B cell (primary cell): ENCODE data around the gene ZBTB6. TPM values are rescaled to one million over a fixed set of nuclear protein-coding genes. Genes with fewer than 3 reads are reported as not detected.

Experiments
- ATAC-seq: fragments of 200-7000 bp; cut with Tn5 transposase; one replicate; pipeline ENCODE4 v1.10.0; 2021; ENCODE audit warnings: low read depth, mild to moderate bottlenecking, moderate number of reproducible peaks, moderate library complexity
- CTCF ChIA-PET: fragments of 350-600 bp; sonication (Branson Sonifier 250); formaldehyde crosslinking; loops from one replicate; lab custom pipeline; 2021; ENCODE audit warnings: antibody characterized with exemption, inconsistent platforms; lab: Charles Lee
- POLR2A ChIA-PET: fragments of 350-600 bp; sonication (Branson Sonifier 250); formaldehyde crosslinking; loops from one replicate; lab custom pipeline; 2021; ENCODE audit warnings: antibody characterized with exemption; lab: Charles Lee
- DNase-seq: peaks from one replicate; pipeline ENCODE4 v3.0.0; 2013
- H2AFZ ChIP-seq: 2 replicates; pipeline ENCODE4 v1.6.1; 2012; ENCODE audit warnings: mild to moderate bottlenecking, low read depth, low read length; ENCODE audit not compliant: insufficient read depth, poor library complexity, severe bottlenecking
- H3K27ac ChIP-seq, 2 donors: 1 replicate in 1 of 2; 2 replicates in 1 of 2; pipeline ENCODE4 v1.5.1; 2012 to 2013; ENCODE audit warnings: low read length in 2 of 2, mild to moderate bottlenecking in 2 of 2, moderate library complexity in 1 of 2
- H3K27me3 ChIP-seq, 4 experiments: fragments of 200-600 bp in 1 of 4; sonication (generic) in 1 of 4; replicated peaks in 1 of 4; 1 replicate in 2 of 4; 2 replicates in 2 of 4; pipeline versions ENCODE4 v1.6.1 to v1.7.0; 2013 to 2016; ENCODE audit warnings: low read length in 3 of 4, mild to moderate bottlenecking in 2 of 4, mixed read lengths in 1 of 4, moderate library complexity in 1 of 4; ENCODE audit not compliant: insufficient read depth in 4 of 4, control insufficient read depth in 3 of 4; ENCODE audit errors: control extremely low read depth in 1 of 4
- H3K36me3 ChIP-seq, 2 experiments: replicated peaks in 1 of 2; 1 replicate in 1 of 2; 2 replicates in 1 of 2; pipeline versions ENCODE4 v1.6.1 to v1.7.1; 2013; ENCODE audit warnings: low read length in 1 of 2; ENCODE audit not compliant: insufficient read depth in 2 of 2, control insufficient read depth in 1 of 2; ENCODE audit errors: control extremely low read depth in 1 of 2, extremely low read depth in 1 of 2
- H3K4me1 ChIP-seq, 2 donors: fragments of 200-600 bp in 1 of 2; sonication (generic) in 1 of 2; 1 replicate in 1 of 2; 2 replicates in 1 of 2; pipeline versions ENCODE4 v1.5.1 to v1.6.1; 2013 to 2017; ENCODE audit warnings: low read length in 2 of 2; ENCODE audit not compliant: control insufficient read depth in 2 of 2, insufficient read depth in 2 of 2
- H3K4me2 ChIP-seq: replicated peaks from 2 replicates; pipeline ENCODE3; 2012; ENCODE audit warnings: mild to moderate bottlenecking, low read depth, low read length; ENCODE audit not compliant: poor library complexity, severe bottlenecking
- H3K4me3 ChIP-seq, 5 experiments: fragments of 200-600 bp in 1 of 5; sonication (generic) in 1 of 5; 1 replicate in 3 of 5; 2 replicates in 2 of 5; pipeline versions ENCODE4 v1.5.1 to v1.7.0; 2011 to 2016; ENCODE audit warnings: low read length in 4 of 5, mild to moderate bottlenecking in 4 of 5, low read depth in 2 of 5, control low read depth in 1 of 5, moderate library complexity in 1 of 5; ENCODE audit not compliant: insufficient read depth in 1 of 5; ENCODE audit errors: control extremely low read depth in 1 of 5, extremely low read depth in 1 of 5
- H3K79me2 ChIP-seq: fragments of 200-600 bp; sonication (generic); one replicate; pipeline ENCODE4 v1.6.0; 2016; ENCODE audit warnings: low read length; ENCODE audit not compliant: control insufficient read depth, insufficient read depth
- H3K9ac ChIP-seq: fragments of 200-600 bp; sonication (generic); 2 replicates; pipeline ENCODE4 v1.6.1; 2017; ENCODE audit warnings: mild to moderate bottlenecking, low read length, moderate library complexity
- H3K9me3 ChIP-seq, 3 donors: one replicate each; pipeline versions ENCODE4 v1.6.1 to v1.7.1; 2013; ENCODE audit warnings: low read length in 2 of 3; ENCODE audit not compliant: control insufficient read depth in 2 of 3, insufficient read depth in 1 of 3; ENCODE audit errors: control extremely low read depth in 1 of 3
- H4K20me1 ChIP-seq: 2 replicates; pipeline ENCODE4 v1.6.0; 2012; ENCODE audit warnings: mild to moderate bottlenecking, low read length; ENCODE audit not compliant: insufficient read depth, control insufficient read depth, poor library complexity, severe bottlenecking
- H3K27ac Mint-ChIP-seq: one replicate; pipeline ENCODE4 v1.8.0; 2021; ENCODE audit warnings: mixed read lengths
- H3K27me3 Mint-ChIP-seq: one replicate; pipeline ENCODE4 v1.8.0; 2021; ENCODE audit warnings: mixed read lengths
- H3K4me1 Mint-ChIP-seq: one replicate; pipeline ENCODE4 v1.8.0; 2021; ENCODE audit warnings: mixed read lengths
- H3K4me3 Mint-ChIP-seq: one replicate; pipeline ENCODE4 v1.8.0; 2021; ENCODE audit warnings: mixed read lengths
- H3K9me3 Mint-ChIP-seq: one replicate; pipeline ENCODE4 v1.8.0; 2022; ENCODE audit warnings: mixed read lengths; ENCODE audit not compliant: insufficient read depth
- EZH2 ChIP-seq: IDR thresholded peaks from 2 replicates; pipeline ENCODE4 v1.6.1; 2012; ENCODE audit warnings: borderline replicate concordance, low read depth, mild to moderate bottlenecking, moderate library complexity, low read length; ENCODE audit not compliant: insufficient read depth, poor library complexity, severe bottlenecking
- WGBS: methylation state at CpG from one replicate; pipeline ENCODE4 v1.1.5; 2013; ENCODE audit warnings: missing lambda C conversion rate; ENCODE audit not compliant: insufficient coverage; 5-methylcytosine and 5-hydroxymethylcytosine counted together
- intact Hi-C: fragments of 100-400 bp; cut with micrococcal nuclease; formaldehyde crosslinking; loops from one replicate; pipeline ENCODE4 v1.10.0; 2022
- polyA plus RNA-seq: library from polyadenylated mRNA; depleted of rRNA; stranded (reverse); fragments of >200 nt; gene quantifications from 2 replicates; pipeline ENCODE4 v1.2.3, GENCODE V29; 2012
- total RNA-seq, 2 donors: library from RNA; stranded (reverse); fragments of 120-200 nt in 1 of 2; gene quantifications; 1 replicate in 1 of 2; 2 replicates in 1 of 2; pipeline versions ENCODE4 v1.2.3 to v1.2.4, GENCODE V29; 2013 to 2022
- TF ChIP-seq, protein P1 (sequence below): fragments of 200-600 bp; IDR thresholded peaks from one replicate; pipeline ENCODE4 v1.8.0; 2022; ENCODE audit warnings: antibody characterized with exemption, mild to moderate bottlenecking

The ZBTB6 gene
- total and polyA plus RNA-seq, 2 donors (not counting 1 experiment from before 2014, with no cell fraction given): 1.3 to 19.9 TPM

GRCh38 chr9:122930541-122931225 is 17.6 kb upstream of the ZBTB6 start:
- no peak for TF ChIP-seq EZH2
- TF ChIP-seq, protein P1, sequence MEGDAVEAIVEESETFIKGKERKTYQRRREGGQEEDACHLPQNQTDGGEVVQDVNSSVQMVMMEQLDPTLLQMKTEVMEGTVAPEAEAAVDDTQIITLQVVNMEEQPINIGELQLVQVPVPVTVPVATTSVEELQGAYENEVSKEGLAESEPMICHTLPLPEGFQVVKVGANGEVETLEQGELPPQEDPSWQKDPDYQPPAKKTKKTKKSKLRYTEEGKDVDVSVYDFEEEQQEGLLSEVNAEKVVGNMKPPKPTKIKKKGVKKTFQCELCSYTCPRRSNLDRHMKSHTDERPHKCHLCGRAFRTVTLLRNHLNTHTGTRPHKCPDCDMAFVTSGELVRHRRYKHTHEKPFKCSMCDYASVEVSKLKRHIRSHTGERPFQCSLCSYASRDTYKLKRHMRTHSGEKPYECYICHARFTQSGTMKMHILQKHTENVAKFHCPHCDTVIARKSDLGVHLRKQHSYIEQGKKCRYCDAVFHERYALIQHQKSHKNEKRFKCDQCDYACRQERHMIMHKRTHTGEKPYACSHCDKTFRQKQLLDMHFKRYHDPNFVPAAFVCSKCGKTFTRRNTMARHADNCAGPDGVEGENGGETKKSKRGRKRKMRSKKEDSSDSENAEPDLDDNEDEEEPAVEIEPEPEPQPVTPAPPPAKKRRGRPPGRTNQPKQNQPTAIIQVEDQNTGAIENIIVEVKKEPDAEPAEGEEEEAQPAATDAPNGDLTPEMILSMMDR: no peak
- Histone ChIP-seq H3K79me2 (peaks cover 47% of the 10 kb centered on the region), H3K4me2 (peak overlapping the region; percentile 85), H3K27ac (peak overlapping the region; percentile 75 to 93), H3K36me3 (peaks cover 0 to 5% of the 10 kb centered on the region in 2 experiments), H4K20me1 (no peaks in the 10 kb centered on the region), H3K27me3 (no peaks in the 10 kb centered on the region), H3K4me1 (peaks cover 19 to 24% of the 10 kb centered on the region in 2 donors), H3K4me3 (peak overlapping the region; percentile 72 to 96 (median 91)), H2AFZ (peak overlapping the region; percentile 91), H3K9me3 (no peaks in the 10 kb centered on the region), H3K9ac (peak overlapping the region; percentile 88)
- DNase-seq (no peak), ATAC-seq (peak; percentile 2)
- CTCF ChIA-PET: interaction anchor here (1.1 to 1.7 kb wide), 5 partner anchors 10 to 61 kb away, joined by 3 to 10 read pairs (median 4); partner anchors contain the start of genes RABGAP1, RC3H2 and ZBTB6
- 32% methylated on average over 9 of the region's 10 CpGs for WGBS
- Mint-ChIP-seq H3K27ac (no peak overlapping the region), H3K4me3 (no peak overlapping the region), H3K4me1 (peaks cover 21% of the 10 kb centered on the region), H3K27me3 (no peaks in the 10 kb centered on the region), H3K9me3 (no peaks in the 10 kb centered on the region)
- intact Hi-C loops: loop anchor here (1.0 to 2.0 kb wide), 3 partner anchors 10 to 26 kb away; partner anchors contain the start of genes RC3H2 and ZBTB6
- POLR2A ChIA-PET: interaction anchor here (1.4 to 3.1 kb wide), 4 partner anchors 10 to 26 kb away, joined by 9 to 34 read pairs (median 16); partner anchors contain the start of genes RABGAP1, RC3H2 and ZBTB6
